Measurements from ENCODE around the gene SRPRA. TPM values are rescaled to one million over a fixed set of nuclear protein-coding genes. Genes with fewer than 3 reads are reported as not detected.
A peak's percentile ranks its signal among the peaks of the same experiment; 100 is the strongest.
"Not testable (repeated sequence)": the region's sequence is repeated elsewhere in the genome, so short reads cannot be mapped to it uniquely, and the experiment has no call there.

SRPRA gene
- total and polyA plus RNA-seq, 4 donors = 33.4 to 84.0 (median 62.6) TPM

DNA sequence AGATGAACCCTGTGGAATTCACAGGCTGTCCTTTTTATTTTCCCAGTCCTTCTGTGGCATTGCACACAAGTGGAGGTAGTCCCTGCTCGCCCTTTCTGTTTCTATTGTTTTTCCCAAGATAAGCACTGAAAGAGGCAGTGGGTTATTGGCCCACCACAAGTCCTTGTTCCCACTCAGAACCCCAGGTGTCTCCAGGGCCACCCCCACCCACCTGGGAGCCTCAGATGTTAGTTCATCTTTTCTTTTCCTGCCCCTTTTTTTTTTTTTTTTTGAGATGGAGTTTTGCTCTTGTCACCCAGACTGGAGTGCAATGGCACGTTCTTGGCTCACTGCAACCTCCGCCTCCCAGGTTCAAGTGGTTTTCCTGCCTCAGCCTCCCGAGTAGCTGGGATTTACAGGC is 40.1 kb upstream of the SRPRA start:
- 90% methylated on average over 4 of the region's 4 CpGs for WGBS (ENCODE audit: insufficient coverage)
- H3K4me3 ChIP-seq (ENCODE audit: low read depth, low read length); H3K36me3 ChIP-seq (ENCODE audit: control insufficient read depth, insufficient read depth, low read length); H3K27me3 ChIP-seq (ENCODE audit: control insufficient read depth, insufficient read depth, low read length); H3K27ac ChIP-seq (ENCODE audit: low read depth, low read length); DNase-seq (ENCODE audit: low read depth in 4 of 6, low spot score in 6 of 6); H3K9me3 ChIP-seq (ENCODE audit: control insufficient read depth, insufficient read depth, low read length): not testable (repeated sequence)
- H3K4me1 ChIP-seq (ENCODE audit: control insufficient read depth, insufficient read depth, low read length) = peaks cover 23% of the 10 kb centered on the region

DNA sequence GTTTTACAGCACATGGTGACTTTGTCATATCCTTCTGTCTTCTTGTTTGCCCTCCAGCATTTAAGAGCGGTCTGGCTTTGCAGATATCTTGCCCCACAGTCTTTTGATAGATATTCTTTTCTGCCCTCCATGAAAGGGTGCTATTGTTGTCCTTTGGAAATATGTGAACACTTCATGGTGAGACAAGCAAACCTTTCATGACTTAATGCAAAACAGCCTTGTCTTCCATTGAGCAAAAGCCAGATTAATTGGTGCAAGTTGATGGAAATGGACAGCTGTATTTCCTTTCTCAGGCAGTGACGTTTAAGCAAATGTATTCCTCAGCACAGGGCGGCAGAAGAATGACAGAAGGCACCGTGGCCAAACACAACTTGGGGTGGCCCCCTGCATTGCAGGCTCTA is 39.6 kb upstream of the SRPRA start:
- Histone ChIP-seq H3K4me1 (ENCODE audit: control insufficient read depth, insufficient read depth, low read length) (peaks cover 26% of the 10 kb centered on the region), H3K9me3 (ENCODE audit: control insufficient read depth, insufficient read depth, low read length) (no peaks in the 10 kb centered on the region), H3K36me3 (ENCODE audit: control insufficient read depth, insufficient read depth, low read length) (peaks cover 6% of the 10 kb centered on the region), H3K27ac (ENCODE audit: low read depth, low read length) (peak overlapping the region; percentile 35), H3K4me3 (ENCODE audit: low read depth, low read length) (no peak overlapping the region), H3K27me3 (ENCODE audit: control insufficient read depth, insufficient read depth, low read length) (no peaks in the 10 kb centered on the region)
- WGBS (ENCODE audit: insufficient coverage) = 55% methylated on average over 3 of the region's 4 CpGs
- DNase-seq (ENCODE audit: low read depth in 4 of 6, low spot score in 6 of 6) = peak in 2 of 6 donors; percentile 18 to 68

DNA sequence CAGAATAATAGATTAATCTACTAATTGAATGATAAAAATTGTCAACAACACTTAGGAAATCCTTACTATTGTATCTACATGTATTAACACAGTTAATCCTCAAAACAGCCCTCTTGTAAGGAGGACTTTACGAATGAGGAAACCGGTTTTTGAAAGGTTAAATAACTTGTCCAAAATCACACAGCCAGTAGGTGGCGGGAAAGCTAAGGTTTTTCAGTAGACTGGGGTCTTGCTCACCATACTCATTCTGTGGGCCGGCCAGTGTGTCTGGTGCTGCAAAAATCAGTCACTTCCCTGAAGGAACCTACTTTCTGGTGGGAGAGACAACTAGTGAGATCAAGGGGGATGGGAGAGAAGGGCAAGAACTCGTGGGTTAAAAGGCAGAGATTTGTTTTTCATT is 39.0 kb upstream of the SRPRA start:
- peaks cover 5% of the 10 kb centered on the region for H3K36me3 ChIP-seq (ENCODE audit: control insufficient read depth, insufficient read depth, low read length)
- peak in 2 of 6 donors; percentile 66 to 79 for DNase-seq (ENCODE audit: low read depth in 4 of 6, low spot score in 6 of 6)
- peak overlapping the region; percentile 35 for H3K27ac ChIP-seq (ENCODE audit: low read depth, low read length)
- peaks cover 30% of the 10 kb centered on the region for H3K4me1 ChIP-seq (ENCODE audit: control insufficient read depth, insufficient read depth, low read length)
- H3K27me3 ChIP-seq (ENCODE audit: control insufficient read depth, insufficient read depth, low read length) = no peaks in the 10 kb centered on the region
- WGBS (ENCODE audit: insufficient coverage) = 0% methylated on average over 1 of the region's 5 CpGs
- no peaks in the 10 kb centered on the region for H3K9me3 ChIP-seq (ENCODE audit: control insufficient read depth, insufficient read depth, low read length)
- no peak overlapping the region for H3K4me3 ChIP-seq (ENCODE audit: low read depth, low read length)

DNA sequence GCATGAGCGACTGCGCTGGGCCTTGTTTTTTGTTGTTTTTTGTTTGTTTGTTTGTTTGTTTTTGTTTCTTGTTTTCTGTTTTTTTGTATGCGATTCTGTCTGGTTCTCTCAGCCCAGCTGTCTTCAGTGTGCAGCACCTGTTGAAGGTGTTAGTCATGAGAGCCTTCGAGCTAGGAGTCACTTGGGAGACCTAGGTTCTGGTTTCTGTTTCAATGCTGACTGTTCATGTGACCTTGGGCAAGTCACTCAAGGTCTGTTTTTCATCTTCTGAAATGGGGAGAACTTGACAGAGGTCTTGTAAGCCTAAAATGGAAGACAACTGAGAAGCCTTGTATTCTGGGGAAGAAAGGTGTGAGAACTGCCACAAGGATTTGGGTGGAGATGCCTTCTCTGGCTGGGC is 37.0 kb upstream of the SRPRA start:
- no peak for DNase-seq (ENCODE audit: low read depth in 4 of 6, low spot score in 6 of 6)
- Histone ChIP-seq H3K4me1 (ENCODE audit: control insufficient read depth, insufficient read depth, low read length) (peaks cover 27% of the 10 kb centered on the region), H3K36me3 (ENCODE audit: control insufficient read depth, insufficient read depth, low read length) (peaks cover 7% of the 10 kb centered on the region), H3K4me3 (ENCODE audit: low read depth, low read length) (no peak overlapping the region), H3K27ac (ENCODE audit: low read depth, low read length) (no peak overlapping the region), H3K9me3 (ENCODE audit: control insufficient read depth, insufficient read depth, low read length) (no peaks in the 10 kb centered on the region), H3K27me3 (ENCODE audit: control insufficient read depth, insufficient read depth, low read length) (no peaks in the 10 kb centered on the region)
- WGBS (ENCODE audit: insufficient coverage) = 92% methylated on average over 3 of the region's 4 CpGs

DNA sequence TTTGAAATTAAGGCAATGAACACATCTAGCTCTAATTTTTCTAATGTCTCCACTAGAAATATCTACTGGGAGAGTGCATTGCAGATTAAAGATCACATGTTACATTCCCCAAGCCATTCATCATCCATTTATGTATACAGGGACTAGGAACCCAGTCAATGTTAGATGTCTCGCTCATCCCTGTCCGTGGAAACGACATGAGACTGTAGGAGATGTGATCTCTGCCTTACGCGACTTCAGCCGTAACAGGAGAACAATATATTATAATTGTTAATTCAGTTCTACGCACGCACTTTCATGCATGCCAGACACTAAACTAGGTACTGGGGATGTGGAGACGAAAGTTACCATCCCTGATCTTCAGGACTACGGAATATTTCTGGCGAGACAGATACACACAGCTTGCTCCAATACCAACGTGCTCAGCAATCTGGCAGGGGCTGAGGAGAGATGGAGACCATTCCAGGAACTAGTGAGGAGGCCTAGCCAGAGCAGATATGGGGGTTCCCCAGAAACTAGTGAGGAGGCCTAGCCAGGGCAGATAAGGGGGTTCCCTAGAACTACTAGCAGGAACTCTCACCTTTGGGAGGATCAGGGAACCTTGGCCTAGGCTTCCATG is 35.9 kb upstream of the SRPRA start:
- H3K9me3 ChIP-seq (ENCODE audit: control insufficient read depth, insufficient read depth, low read length) = no peaks in the 10 kb centered on the region
- H3K4me1 ChIP-seq (ENCODE audit: control insufficient read depth, insufficient read depth, low read length) = peaks cover 22% of the 10 kb centered on the region
- no CpG with 5 or more reads among the region's 12 CpGs for WGBS (ENCODE audit: insufficient coverage)
- H3K27ac ChIP-seq (ENCODE audit: low read depth, low read length) = peak overlapping the region; percentile 89
- peak in 2 of 6 donors; percentile 60 to 73 for DNase-seq (ENCODE audit: low read depth in 4 of 6, low spot score in 6 of 6)
- peak overlapping the region; percentile 79 for H3K4me3 ChIP-seq (ENCODE audit: low read depth, low read length)
- no peaks in the 10 kb centered on the region for H3K27me3 ChIP-seq (ENCODE audit: control insufficient read depth, insufficient read depth, low read length)
- H3K36me3 ChIP-seq (ENCODE audit: control insufficient read depth, insufficient read depth, low read length) = peaks cover 10% of the 10 kb centered on the region

DNA sequence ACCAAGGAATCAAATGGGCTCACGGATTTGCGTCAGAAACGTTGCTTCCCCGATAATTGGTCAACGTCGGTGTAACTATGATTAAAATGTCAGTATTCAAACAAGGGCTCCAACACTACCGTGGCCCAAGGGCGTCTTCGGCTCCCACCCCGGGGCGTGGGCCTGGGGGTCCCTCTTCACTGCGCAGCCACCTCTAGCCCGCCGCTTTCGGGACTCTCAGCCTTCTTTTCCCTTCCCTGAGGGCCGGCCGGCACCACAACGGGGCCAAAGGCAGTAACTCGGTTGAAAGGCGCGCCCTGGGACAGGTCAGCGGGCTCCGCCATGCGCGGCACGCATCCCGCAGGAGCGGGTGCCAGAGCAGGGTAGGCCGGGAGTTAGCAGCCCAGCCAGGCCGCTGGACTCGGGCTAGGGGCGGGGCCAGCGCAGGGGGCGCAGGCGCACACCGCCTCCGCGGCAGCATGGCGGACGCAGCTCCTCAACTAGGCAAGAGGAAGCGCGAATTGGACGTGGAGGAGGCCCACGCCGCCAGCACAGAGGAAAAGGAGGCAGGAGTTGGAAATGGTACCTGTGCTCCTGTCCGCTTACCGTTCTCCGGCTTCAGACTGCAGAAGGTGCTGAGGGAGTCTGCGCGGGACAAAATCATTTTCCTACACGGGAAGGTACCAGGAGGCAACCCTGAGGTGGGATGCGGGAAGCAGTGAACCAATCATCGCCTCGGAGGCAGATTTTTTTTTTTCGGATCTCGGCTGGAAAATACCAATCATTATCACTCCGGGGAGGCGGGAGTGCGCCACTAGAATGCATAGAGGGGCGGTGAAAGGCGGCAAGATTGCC is 35.1 kb upstream of the SRPRA start, which contains the start of gene DCPS:
DCPS (plus strand) TSS at position 438 of the 834 bp plus-strand sequence; CDS start at position 459, 21 bp downstream.
- Histone ChIP-seq H3K36me3 (ENCODE audit: control insufficient read depth, insufficient read depth, low read length) (peaks cover 10% of the 10 kb centered on the region), H3K4me3 (ENCODE audit: low read depth, low read length) (peak within 1 kb of the TSS; percentile 79), H3K9me3 (ENCODE audit: control insufficient read depth, insufficient read depth, low read length) (no peaks in the 10 kb centered on the region), H3K27ac (ENCODE audit: low read depth, low read length) (peak within 1 kb of the TSS; percentile 89), H3K27me3 (ENCODE audit: control insufficient read depth, insufficient read depth, low read length) (no peaks in the 10 kb centered on the region), H3K4me1 (ENCODE audit: control insufficient read depth, insufficient read depth, low read length) (peaks cover 22% of the 10 kb centered on the region)
- peak; percentile 78 to 98 (median 88) for DNase-seq (ENCODE audit: low read depth in 4 of 6, low spot score in 6 of 6)
- 2% methylated on average over 51 of the region's 61 CpGs for WGBS (ENCODE audit: insufficient coverage)

DNA sequence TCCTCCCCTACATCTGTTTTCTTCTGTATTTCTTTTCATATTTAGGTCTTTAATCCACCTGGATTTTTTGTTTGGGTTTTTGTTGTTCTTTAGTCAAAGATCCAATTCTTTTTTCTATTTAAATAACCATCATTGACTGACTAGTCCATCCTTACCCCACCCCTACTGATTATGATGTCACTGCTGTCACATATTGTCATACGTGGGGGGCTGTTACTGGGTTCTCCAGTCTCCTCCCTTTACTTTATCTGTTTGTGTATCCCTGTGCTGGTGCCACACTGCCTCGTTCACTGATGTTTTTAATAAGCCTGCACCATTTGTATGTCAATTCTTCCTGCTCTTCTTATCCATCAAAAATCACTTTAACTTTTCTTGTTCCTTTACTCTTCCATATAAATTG is 28.3 kb upstream of the SRPRA start:
- Histone ChIP-seq H3K4me3 (ENCODE audit: low read depth, low read length) (no peak overlapping the region), H3K36me3 (ENCODE audit: control insufficient read depth, insufficient read depth, low read length) (peaks cover 28% of the 10 kb centered on the region), H3K27me3 (ENCODE audit: control insufficient read depth, insufficient read depth, low read length) (no peaks in the 10 kb centered on the region), H3K4me1 (ENCODE audit: control insufficient read depth, insufficient read depth, low read length) (no peaks in the 10 kb centered on the region), H3K9me3 (ENCODE audit: control insufficient read depth, insufficient read depth, low read length) (no peaks in the 10 kb centered on the region), H3K27ac (ENCODE audit: low read depth, low read length) (no peak overlapping the region)
- WGBS (ENCODE audit: insufficient coverage) = 78% methylated on average over 2 of the region's 2 CpGs
- no peak for DNase-seq (ENCODE audit: low read depth in 4 of 6, low spot score in 6 of 6)

DNA sequence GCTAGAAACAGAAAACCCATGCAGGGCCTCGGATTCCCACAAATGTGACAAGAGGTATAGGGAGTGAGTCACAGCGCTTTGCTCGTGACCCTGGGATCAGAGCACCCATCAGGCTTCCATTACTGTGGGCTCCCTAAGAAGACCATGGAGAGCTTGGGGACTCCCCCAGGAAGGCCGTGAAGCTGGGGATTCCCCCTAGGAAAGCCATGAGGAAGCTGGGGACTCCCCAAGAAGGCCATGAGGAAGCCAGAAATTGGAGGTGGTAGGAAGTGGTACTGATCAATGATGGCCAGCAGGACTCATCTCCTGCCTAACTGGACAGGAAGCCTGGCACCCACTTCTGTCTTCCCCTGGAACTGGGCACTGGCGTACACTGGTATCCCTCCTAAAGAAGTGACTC is 25.0 kb upstream of the SRPRA start:
- Histone ChIP-seq H3K4me3 (ENCODE audit: low read depth, low read length) (no peak overlapping the region), H3K9me3 (ENCODE audit: control insufficient read depth, insufficient read depth, low read length) (no peaks in the 10 kb centered on the region), H3K4me1 (ENCODE audit: control insufficient read depth, insufficient read depth, low read length) (no peaks in the 10 kb centered on the region), H3K27me3 (ENCODE audit: control insufficient read depth, insufficient read depth, low read length) (no peaks in the 10 kb centered on the region), H3K27ac (ENCODE audit: low read depth, low read length) (no peak overlapping the region), H3K36me3 (ENCODE audit: control insufficient read depth, insufficient read depth, low read length) (peaks cover 34% of the 10 kb centered on the region)
- DNase-seq (ENCODE audit: low read depth in 4 of 6, low spot score in 6 of 6) = no peak
- 98% methylated on average over 5 of the region's 5 CpGs for WGBS (ENCODE audit: insufficient coverage)

DNA sequence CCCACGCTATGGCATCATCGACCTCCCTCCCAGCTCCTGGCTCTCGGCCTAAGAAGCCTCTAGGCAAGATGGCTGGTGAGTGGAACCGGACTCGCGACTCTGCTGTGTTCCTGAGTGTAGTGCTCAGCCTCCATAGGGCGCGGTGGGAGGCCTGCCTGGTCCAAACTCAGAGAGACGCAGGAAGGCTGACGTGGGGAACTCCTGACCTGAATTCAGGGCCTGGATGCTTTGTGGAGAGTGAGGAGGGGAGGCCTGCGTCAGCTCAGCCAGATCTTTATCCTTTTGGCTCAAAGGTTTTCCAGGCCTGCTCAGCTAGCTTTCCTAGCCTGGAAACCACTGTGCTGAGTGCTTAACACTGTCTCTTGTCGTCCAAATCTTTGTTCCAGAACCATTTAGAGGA is 22.2 kb upstream of the SRPRA start:
- DNase-seq (ENCODE audit: low read depth in 4 of 6, low spot score in 6 of 6) = no peak
- no peaks in the 10 kb centered on the region for H3K4me1 ChIP-seq (ENCODE audit: control insufficient read depth, insufficient read depth, low read length)
- no peak overlapping the region for H3K4me3 ChIP-seq (ENCODE audit: low read depth, low read length)
- H3K27me3 ChIP-seq (ENCODE audit: control insufficient read depth, insufficient read depth, low read length) = no peaks in the 10 kb centered on the region
- peaks cover 32% of the 10 kb centered on the region for H3K36me3 ChIP-seq (ENCODE audit: control insufficient read depth, insufficient read depth, low read length)
- no peak overlapping the region for H3K27ac ChIP-seq (ENCODE audit: low read depth, low read length)
- WGBS (ENCODE audit: insufficient coverage) = 86% methylated on average over 11 of the region's 12 CpGs
- no peaks in the 10 kb centered on the region for H3K9me3 ChIP-seq (ENCODE audit: control insufficient read depth, insufficient read depth, low read length)

DNA sequence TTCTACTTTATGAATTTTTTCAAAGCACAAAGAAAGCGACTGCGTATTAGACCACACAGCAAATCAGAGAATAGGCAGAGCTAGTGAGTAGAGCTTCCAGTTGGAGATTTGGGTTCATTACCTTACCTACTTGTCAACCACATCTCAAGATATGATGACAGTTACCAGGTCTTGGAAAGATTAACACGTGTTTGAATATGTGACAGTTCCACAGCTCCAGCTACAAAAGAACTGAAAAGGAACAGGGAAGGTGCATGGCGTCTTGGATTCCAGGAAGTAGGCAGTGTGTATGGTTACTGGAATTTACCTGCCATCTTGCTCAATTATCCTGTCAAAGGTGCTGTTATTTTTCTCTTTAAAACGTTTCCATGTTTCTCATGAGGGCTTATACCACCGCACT is 19.5 kb upstream of the SRPRA start:
- Histone ChIP-seq H3K27me3 (ENCODE audit: control insufficient read depth, insufficient read depth, low read length) (no peaks in the 10 kb centered on the region), H3K27ac (ENCODE audit: low read depth, low read length) (no peak overlapping the region), H3K36me3 (ENCODE audit: control insufficient read depth, insufficient read depth, low read length) (peaks cover 21% of the 10 kb centered on the region)

More for the DNA sequence above, 19.5 kb upstream of the SRPRA start:
- WGBS (ENCODE audit: insufficient coverage) = 100% methylated on average over 2 of the region's 6 CpGs
- H3K4me1 ChIP-seq (ENCODE audit: control insufficient read depth, insufficient read depth, low read length) = peaks cover 14% of the 10 kb centered on the region
- H3K4me3 ChIP-seq (ENCODE audit: low read depth, low read length) = no peak overlapping the region
- no peaks in the 10 kb centered on the region for H3K9me3 ChIP-seq (ENCODE audit: control insufficient read depth, insufficient read depth, low read length)
- DNase-seq (ENCODE audit: low read depth in 4 of 6, low spot score in 6 of 6) = no peak

Measured in spinal cord (tissue), 10 donors.